Gastroesophageal sphincter (tissue), 3 donors: Measurements from ENCODE around the gene SMPD3.

Experiments
- POLR2A ChIP-seq, 2 donors: fragments of 450-650 bp; IDR thresholded peaks; one replicate each; pipeline ENCODE4 v1.6.1; 2017; ENCODE audit warnings: antibody characterized with exemption in 2 of 2, mild to moderate bottlenecking in 2 of 2, moderate library complexity in 1 of 2
- POLR2AphosphoS5 ChIP-seq: sonication (generic); formaldehyde crosslinking; IDR thresholded peaks from one replicate; pipeline ENCODE4 v1.6.1; 2017; ENCODE audit warnings: antibody characterized with exemption
- TF ChIP-seq, protein P1 (sequence below), 4 experiments: fragments of 200-600 bp in 2 of 4; fragments of 450-650 bp in 2 of 4; sonication (generic) in 1 of 4; IDR thresholded peaks; one replicate each; pipeline ENCODE4 v1.5.1; 2017 to 2019; ENCODE audit warnings: antibody characterized with exemption in 4 of 4, mild to moderate bottlenecking in 2 of 4, moderate library complexity in 2 of 4

DNA sequence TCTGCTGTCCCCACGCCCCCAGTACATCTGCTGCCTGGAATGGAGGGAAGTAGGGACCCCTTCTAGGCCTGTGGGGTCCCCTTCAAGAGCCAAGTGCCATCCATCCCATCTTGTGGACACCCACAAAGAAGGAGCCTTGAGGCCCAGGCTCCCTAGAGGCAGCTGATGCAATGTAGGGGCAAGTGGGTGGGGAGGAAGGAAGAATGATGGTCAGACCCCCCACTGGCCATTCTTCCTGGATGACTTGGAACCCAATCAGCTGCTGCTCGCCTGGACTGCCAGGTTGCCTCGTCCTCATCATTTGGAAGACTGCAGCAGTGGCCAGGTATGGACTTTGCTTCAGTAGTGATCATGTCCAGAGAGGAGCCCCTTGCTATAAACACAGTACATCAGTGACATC, 48.9 kb downstream of the SMPD3 start:
- TF ChIP-seq POLR2AphosphoS5 = no peak
- no peak for TF ChIP-seq POLR2A (IDR thresholded peaks at IDR 0.05)
- TF ChIP-seq, protein P1, sequence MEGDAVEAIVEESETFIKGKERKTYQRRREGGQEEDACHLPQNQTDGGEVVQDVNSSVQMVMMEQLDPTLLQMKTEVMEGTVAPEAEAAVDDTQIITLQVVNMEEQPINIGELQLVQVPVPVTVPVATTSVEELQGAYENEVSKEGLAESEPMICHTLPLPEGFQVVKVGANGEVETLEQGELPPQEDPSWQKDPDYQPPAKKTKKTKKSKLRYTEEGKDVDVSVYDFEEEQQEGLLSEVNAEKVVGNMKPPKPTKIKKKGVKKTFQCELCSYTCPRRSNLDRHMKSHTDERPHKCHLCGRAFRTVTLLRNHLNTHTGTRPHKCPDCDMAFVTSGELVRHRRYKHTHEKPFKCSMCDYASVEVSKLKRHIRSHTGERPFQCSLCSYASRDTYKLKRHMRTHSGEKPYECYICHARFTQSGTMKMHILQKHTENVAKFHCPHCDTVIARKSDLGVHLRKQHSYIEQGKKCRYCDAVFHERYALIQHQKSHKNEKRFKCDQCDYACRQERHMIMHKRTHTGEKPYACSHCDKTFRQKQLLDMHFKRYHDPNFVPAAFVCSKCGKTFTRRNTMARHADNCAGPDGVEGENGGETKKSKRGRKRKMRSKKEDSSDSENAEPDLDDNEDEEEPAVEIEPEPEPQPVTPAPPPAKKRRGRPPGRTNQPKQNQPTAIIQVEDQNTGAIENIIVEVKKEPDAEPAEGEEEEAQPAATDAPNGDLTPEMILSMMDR (IDR thresholded peaks at IDR 0.05) = no peak
